Thyroid gland (tissue), 4 donors: ENCODE measurements around the gene ANKRD28. TPM values are rescaled to one million over a fixed set of nuclear protein-coding genes. Genes with fewer than 3 reads are reported as not detected.
A peak's percentile ranks its signal among the peaks of the same experiment; 100 is the strongest.
"Not testable (repeated sequence)": the region's sequence is repeated elsewhere in the genome, so short reads cannot be mapped to it uniquely, and the experiment has no call there.

Experiments used
- DNase-seq, 2 donors: peaks; one replicate each; pipeline ENCODE4 v3.0.0-alpha.2; 2019
- H3K27ac ChIP-seq, 3 donors: fragments of 200-600 bp; sonication (generic); 1 replicate in 2 of 3; 2 replicates in 1 of 3; pipeline ENCODE4 v1.5.1; 2016 to 2019; ENCODE audit warnings: mild to moderate bottlenecking in 1 of 3, moderate library complexity in 1 of 3
- H3K27me3 ChIP-seq: fragments of 200-600 bp; sonication (generic); one replicate; pipeline ENCODE4 v1.5.1; 2019
- H3K36me3 ChIP-seq, 2 donors: fragments of 200-600 bp; sonication (generic); one replicate each; pipeline ENCODE4 v1.5.1; 2016 to 2019
- H3K4me1 ChIP-seq, 2 donors: fragments of 200-600 bp; sonication (generic); one replicate each; pipeline ENCODE4 v1.5.1; 2017 to 2019
- H3K4me3 ChIP-seq, 3 donors: fragments of 200-600 bp; sonication (generic); replicated peaks in 1 of 3; 1 replicate in 2 of 3; 2 replicates in 1 of 3; pipeline ENCODE4 v1.5.1; 2016; ENCODE audit warnings: mild to moderate bottlenecking in 1 of 3
- H3K9me3 ChIP-seq: fragments of 200-600 bp; sonication (generic); one replicate; pipeline ENCODE4 v1.5.1; 2017
- POLR2A ChIP-seq, 2 donors: fragments of 450-650 bp; IDR thresholded peaks; one replicate each; pipeline ENCODE4 v1.6.1; 2017; ENCODE audit warnings: antibody characterized with exemption in 2 of 2, mild to moderate bottlenecking in 2 of 2, moderate library complexity in 1 of 2
- WGBS, 2 donors: methylation state at CpG; one replicate each; pipeline ENCODE4 v1.1.5; 2017; 5-methylcytosine and 5-hydroxymethylcytosine counted together
- intact Hi-C: fragments of 100-400 bp; cut with DNase I; formaldehyde crosslinking; loops from one replicate; pipeline ENCODE4 v1.15.1; 2023
- total RNA-seq, 4 donors: library from RNA; depleted of rRNA; stranded (reverse); fragments of >200 nt; gene quantifications; one replicate each; pipeline ENCODE4 v1.2.3, GENCODE V29; 2016
- TF ChIP-seq, protein P1 (sequence below), 6 experiments: fragments of 200-600 bp in 3 of 6; fragments of 450-650 bp in 3 of 6; sonication (generic) in 3 of 6; IDR thresholded peaks; one replicate each; pipeline ENCODE4 v1.5.1; 2016 to 2019; ENCODE audit warnings: antibody characterized with exemption in 6 of 6, mild to moderate bottlenecking in 2 of 6, inconsistent platforms in 1 of 6, moderate library complexity in 1 of 6

Gene ANKRD28
- total RNA-seq = 10 to 100 TPM; 61.3 to 83.3 (median 72.7) TPM

DNA sequence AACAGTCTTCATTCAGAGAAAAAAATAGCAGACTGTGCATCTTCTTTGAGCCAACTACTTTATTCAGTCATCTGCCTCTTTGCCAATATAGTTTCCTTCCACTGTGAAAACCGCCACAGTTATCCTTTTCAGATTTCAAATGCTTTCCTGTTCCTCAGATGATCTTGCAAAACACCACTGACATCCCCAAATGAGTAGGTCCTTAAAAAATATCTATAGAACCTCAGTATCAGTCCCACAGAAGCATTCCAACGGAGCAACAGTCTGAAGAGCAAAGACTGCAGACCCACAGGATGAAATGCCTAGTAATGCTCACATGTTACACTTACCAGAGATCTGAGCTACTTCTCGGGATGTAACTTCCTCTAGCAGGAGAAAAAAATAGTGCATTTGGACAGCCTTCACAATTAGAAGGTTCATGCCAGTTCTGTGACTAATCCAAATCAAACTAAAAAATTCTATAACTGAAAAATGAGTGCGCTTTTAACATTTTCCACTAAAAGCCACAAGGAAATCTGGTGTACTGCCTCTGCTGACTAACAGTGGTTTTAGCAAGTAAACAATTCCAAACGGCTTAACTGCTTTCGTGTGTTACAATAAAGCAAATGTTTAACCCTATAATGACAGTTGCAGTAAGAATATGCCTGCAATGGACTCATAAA is at the start of gene ANKRD28:
Gene ANKRD28, minus strand, starts transcription at position 338 of the 662 bp plus-strand sequence. CDS start 1,458 bp downstream, outside the sequence.
- no peaks in the 10 kb centered on the region for H3K36me3 ChIP-seq
- H3K27ac ChIP-seq = peak within 1 kb of the TSS; percentile 73 to 91 (median 88)
- peak within 1 kb of the TSS in 2 of 3 donors; percentile 1 to 19 for H3K4me3 ChIP-seq
- intact Hi-C loops = no loop called here
- H3K9me3 ChIP-seq = no peaks in the 10 kb centered on the region
- no peak for DNase-seq
- peaks cover 46% of the 10 kb centered on the region in 2 donors for H3K4me1 ChIP-seq
- H3K27me3 ChIP-seq = no peaks in the 10 kb centered on the region
- 6 to 14% methylated on average over 6 of the region's 6 CpGs for WGBS, 2 donors
- TF ChIP-seq, protein P1, sequence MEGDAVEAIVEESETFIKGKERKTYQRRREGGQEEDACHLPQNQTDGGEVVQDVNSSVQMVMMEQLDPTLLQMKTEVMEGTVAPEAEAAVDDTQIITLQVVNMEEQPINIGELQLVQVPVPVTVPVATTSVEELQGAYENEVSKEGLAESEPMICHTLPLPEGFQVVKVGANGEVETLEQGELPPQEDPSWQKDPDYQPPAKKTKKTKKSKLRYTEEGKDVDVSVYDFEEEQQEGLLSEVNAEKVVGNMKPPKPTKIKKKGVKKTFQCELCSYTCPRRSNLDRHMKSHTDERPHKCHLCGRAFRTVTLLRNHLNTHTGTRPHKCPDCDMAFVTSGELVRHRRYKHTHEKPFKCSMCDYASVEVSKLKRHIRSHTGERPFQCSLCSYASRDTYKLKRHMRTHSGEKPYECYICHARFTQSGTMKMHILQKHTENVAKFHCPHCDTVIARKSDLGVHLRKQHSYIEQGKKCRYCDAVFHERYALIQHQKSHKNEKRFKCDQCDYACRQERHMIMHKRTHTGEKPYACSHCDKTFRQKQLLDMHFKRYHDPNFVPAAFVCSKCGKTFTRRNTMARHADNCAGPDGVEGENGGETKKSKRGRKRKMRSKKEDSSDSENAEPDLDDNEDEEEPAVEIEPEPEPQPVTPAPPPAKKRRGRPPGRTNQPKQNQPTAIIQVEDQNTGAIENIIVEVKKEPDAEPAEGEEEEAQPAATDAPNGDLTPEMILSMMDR (IDR thresholded peaks at IDR 0.05) = peak in 2 of 6 experiments; percentile 21 to 27
- peak in 1 of 2 donors; percentile 21 for TF ChIP-seq POLR2A (IDR thresholded peaks at IDR 0.05)

DNA sequence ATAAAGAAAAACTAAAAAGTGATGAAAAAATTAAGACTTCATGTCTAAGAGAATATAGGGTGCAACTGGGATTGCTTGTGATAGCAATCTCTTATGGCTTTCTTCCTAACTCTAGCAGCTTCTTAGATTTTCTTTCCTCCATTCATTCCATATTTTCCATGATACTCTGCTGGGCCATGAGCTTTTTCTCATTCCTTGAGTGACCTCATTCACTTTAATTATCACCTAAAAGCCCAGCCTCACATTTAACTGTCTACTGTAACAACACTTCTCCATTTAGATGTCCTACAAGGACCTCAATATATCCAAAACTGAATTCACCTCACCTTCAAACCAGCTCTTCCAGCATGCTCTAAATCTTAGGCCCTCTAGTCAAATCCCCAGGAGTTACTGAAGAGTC is 49.5 kb upstream of the ANKRD28 start:
- H3K36me3 ChIP-seq = no peaks in the 10 kb centered on the region
- H3K4me1 ChIP-seq = no peaks in the 10 kb centered on the region
- TF ChIP-seq POLR2A (IDR thresholded peaks at IDR 0.05) = no peak
- TF ChIP-seq, protein P1 (IDR thresholded peaks at IDR 0.05) = no peak
- H3K4me3 ChIP-seq = no peak overlapping the region
- H3K9me3 ChIP-seq = no peaks in the 10 kb centered on the region
- no peak overlapping the region for H3K27ac ChIP-seq
- intact Hi-C loops = no loop called here
- no peaks in the 10 kb centered on the region for H3K27me3 ChIP-seq
- DNase-seq = no peak

DNA sequence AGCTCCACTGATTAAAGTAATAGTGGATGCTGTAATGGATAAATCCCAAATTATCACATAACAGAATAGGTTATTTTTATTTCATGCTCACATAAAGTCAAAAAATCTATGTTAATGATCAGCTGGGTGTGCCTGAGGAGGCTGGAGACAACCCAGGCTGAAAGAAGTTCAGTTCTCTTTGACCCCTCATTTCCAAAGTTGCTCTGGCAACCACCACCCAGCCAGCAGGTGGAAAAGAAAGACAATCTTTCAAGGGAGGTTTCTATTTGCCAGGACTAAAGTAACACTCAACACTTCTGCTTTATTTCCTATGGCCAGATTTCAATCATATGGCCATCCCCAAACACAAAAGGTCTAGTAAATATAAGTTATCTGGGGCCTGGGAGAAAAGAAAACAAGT is 48.8 kb upstream of the ANKRD28 start:
- H3K4me3 ChIP-seq = no peak overlapping the region
- TF ChIP-seq, protein P1 (IDR thresholded peaks at IDR 0.05) = no peak
- no peak for TF ChIP-seq POLR2A (IDR thresholded peaks at IDR 0.05)
- no peaks in the 10 kb centered on the region for H3K9me3 ChIP-seq
- no peak for DNase-seq
- H3K4me1 ChIP-seq = no peaks in the 10 kb centered on the region
- no peaks in the 10 kb centered on the region for H3K36me3 ChIP-seq
- H3K27ac ChIP-seq = no peak overlapping the region
- intact Hi-C loops = no loop called here
- no peaks in the 10 kb centered on the region for H3K27me3 ChIP-seq

DNA sequence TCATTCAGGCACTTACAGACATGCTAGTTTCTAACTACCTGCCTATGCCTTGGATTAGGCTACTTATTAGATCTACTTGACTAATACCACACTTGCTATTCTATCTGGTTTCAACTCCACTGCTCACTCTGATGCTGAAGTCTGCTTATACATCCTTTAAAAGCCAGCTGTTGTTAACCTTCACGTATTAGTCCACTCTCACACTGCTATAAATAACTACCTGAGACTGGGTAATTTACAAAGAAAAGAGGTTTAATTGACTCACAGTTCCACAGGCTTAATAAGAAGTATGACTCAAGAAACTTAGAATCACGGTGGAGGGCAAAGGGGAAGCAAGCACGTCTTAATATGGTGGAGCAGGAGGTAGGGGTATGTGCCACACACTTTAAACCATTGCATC is 47.7 kb upstream of the ANKRD28 start:
- no peaks in the 10 kb centered on the region for H3K9me3 ChIP-seq
- no peak for DNase-seq
- WGBS, 2 donors = 88 to 98% methylated on average over 3 of the region's 3 CpGs
- no peaks in the 10 kb centered on the region for H3K27me3 ChIP-seq
- H3K27ac ChIP-seq = no peak overlapping the region
- no peaks in the 10 kb centered on the region for H3K36me3 ChIP-seq
- intact Hi-C loops = no loop called here
- H3K4me1 ChIP-seq = no peaks in the 10 kb centered on the region
- TF ChIP-seq, protein P1 (IDR thresholded peaks at IDR 0.05) = no peak
- TF ChIP-seq POLR2A (IDR thresholded peaks at IDR 0.05) = no peak
- H3K4me3 ChIP-seq = no peak overlapping the region

DNA sequence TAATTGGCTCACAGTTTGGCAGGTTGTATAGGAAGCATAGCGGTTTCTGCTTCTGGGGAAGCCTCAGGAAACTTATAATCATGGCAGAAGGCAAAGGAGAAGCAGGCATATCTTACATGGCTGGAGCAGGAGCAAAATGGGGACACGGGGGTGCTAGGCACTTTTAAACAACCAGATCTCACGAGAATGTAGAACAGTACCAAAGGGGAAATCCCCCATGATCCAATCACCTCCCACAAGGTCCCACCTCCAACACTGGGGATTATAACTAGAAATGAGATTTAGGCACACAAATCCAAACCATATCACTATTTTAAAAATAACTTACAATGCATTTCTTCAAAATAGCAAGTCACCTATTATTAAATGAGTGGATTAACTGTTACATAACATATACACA is 47.1 kb upstream of the ANKRD28 start:
- no peak for DNase-seq
- TF ChIP-seq POLR2A (IDR thresholded peaks at IDR 0.05) = no peak
- H3K9me3 ChIP-seq = no peaks in the 10 kb centered on the region
- H3K27ac ChIP-seq = no peak overlapping the region
- H3K36me3 ChIP-seq = no peaks in the 10 kb centered on the region
- intact Hi-C loops = no loop called here
- H3K27me3 ChIP-seq = no peaks in the 10 kb centered on the region
- WGBS, 2 donors = 89 to 94% methylated on average over 3 of the region's 3 CpGs
- H3K4me1 ChIP-seq = no peaks in the 10 kb centered on the region
- no peak overlapping the region for H3K4me3 ChIP-seq

DNA sequence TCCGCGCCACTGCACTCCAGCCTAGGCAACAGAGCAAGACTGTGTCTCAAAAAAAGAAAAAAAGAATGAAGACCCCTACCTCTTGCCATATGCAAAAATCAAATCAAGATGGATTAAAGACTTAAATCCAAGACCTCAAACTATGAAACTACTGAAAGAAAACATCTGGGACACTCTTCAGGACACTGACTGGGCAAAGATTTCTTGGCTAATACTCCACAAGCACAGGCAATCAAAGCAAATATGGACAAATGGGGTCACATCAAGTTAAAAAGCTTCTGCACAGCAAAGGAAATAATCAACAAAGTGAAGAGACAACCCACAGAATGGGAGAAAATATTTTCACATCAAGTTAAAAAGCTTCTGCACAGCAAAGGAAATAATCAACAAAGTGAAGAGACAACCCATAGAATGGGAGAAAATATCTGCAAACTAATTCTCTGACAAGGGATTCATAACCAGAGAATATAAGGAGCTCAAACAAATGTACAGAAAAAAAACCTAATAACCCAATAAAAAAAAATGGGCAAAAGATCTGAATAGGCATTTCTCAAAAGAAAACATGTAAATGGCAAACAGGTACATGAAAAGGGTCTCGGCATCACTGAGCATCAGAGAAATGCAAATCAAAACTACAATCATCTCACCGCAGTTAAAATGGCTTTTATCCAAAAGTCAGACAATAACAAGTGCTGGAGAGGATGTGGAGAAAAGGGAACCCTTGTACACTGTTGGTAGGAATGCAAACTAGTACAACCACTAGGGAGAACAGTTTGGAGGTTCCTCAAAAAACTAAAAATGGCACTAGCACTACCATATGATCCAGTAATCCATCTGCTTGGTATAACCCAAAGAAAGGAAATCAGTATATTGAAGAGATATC is 43.6 kb upstream of the ANKRD28 start:
- H3K4me3 ChIP-seq, DNase-seq, H3K36me3 ChIP-seq, H3K27ac ChIP-seq, H3K4me1 ChIP-seq, H3K27me3 ChIP-seq, H3K9me3 ChIP-seq, intact Hi-C loops: not testable (repeated sequence)
- WGBS, 2 donors = 98% methylated on average over 4 of the region's 4 CpGs
